Measurements from ENCODE around the gene SLC16A2.

Gene SLC16A2

DNA sequence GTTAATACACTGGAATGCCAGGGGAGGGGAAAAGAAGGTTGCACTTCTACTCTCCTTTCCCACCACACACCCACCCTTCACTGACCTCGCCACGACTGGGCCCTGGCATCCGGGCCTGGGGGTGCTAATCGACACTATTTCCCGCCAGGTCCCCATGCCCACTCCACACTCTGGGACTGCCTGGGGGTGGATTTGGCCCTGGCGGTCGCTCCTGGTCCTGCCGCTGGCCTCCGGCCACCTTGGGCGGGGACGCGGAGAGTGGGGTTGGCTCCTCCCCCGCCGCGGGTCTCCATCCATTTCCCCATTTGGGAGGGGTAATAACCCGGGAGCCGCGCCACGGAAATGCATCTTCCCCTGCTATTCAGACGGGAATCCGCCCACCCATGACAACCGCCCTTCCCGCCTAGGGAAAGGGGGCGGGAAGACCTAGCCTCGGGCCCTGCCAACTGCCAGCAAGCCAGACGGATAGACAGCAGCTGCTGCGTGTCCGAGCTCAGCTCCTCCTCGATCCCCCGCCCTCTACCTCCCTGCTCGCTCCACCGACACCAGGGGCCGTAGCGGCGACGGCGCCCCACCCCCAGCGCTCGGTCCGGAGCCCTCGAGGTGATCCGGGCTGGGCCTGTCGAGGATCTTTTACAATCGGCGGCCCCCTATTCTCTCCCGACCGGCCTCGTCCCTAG is 115.0 kb downstream of the SLC16A2 start:
- peak overlapping the region; percentile 79 for H3K9ac ChIP-seq (ENCODE audit: low read depth, low read length, poor library complexity, severe bottlenecking)
- peaks cover 5% of the 10 kb centered on the region for H3K4me1 ChIP-seq (ENCODE audit: insufficient read depth, low read length, poor library complexity, severe bottlenecking)
- TF ChIP-seq, protein P1, sequence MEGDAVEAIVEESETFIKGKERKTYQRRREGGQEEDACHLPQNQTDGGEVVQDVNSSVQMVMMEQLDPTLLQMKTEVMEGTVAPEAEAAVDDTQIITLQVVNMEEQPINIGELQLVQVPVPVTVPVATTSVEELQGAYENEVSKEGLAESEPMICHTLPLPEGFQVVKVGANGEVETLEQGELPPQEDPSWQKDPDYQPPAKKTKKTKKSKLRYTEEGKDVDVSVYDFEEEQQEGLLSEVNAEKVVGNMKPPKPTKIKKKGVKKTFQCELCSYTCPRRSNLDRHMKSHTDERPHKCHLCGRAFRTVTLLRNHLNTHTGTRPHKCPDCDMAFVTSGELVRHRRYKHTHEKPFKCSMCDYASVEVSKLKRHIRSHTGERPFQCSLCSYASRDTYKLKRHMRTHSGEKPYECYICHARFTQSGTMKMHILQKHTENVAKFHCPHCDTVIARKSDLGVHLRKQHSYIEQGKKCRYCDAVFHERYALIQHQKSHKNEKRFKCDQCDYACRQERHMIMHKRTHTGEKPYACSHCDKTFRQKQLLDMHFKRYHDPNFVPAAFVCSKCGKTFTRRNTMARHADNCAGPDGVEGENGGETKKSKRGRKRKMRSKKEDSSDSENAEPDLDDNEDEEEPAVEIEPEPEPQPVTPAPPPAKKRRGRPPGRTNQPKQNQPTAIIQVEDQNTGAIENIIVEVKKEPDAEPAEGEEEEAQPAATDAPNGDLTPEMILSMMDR (conservative IDR thresholded peaks at IDR 0.05; ENCODE audit: low read length): no peak
- TF ChIP-seq EZH2phosphoT487 (IDR thresholded peaks at IDR 0.05; ENCODE audit: borderline replicate concordance): no peak
- H3K4me3 ChIP-seq (ENCODE audit: low read length, poor library complexity, severe bottlenecking): peak overlapping the region; percentile 84
- H3K9me2 ChIP-seq (replicated peaks; ENCODE audit: low read depth, low read length): no peaks in the 10 kb centered on the region
- no peaks in the 10 kb centered on the region for H3K36me3 ChIP-seq (ENCODE audit: insufficient read depth, low read length)
- H2AFZ ChIP-seq (ENCODE audit: low read length): peak overlapping the region; percentile 79
- no peaks in the 10 kb centered on the region for H3K27me3 ChIP-seq (ENCODE audit: insufficient read depth, low read length, poor library complexity, severe bottlenecking)
- H3F3A ChIP-seq (ENCODE audit: low read depth): no peaks in the 10 kb centered on the region
- no peaks in the 10 kb centered on the region for H3K79me2 ChIP-seq (ENCODE audit: insufficient read depth, low read length)
- peak overlapping the region; percentile 71 for H3K4me2 ChIP-seq (ENCODE audit: low read depth, low read length, poor library complexity, severe bottlenecking)
- H3K9me3 ChIP-seq (ENCODE audit: insufficient read depth, low read depth, low read length): no peaks in the 10 kb centered on the region
- H4K20me1 ChIP-seq (ENCODE audit: insufficient read depth, low read length, poor library complexity, severe bottlenecking): no peaks in the 10 kb centered on the region

DNA sequence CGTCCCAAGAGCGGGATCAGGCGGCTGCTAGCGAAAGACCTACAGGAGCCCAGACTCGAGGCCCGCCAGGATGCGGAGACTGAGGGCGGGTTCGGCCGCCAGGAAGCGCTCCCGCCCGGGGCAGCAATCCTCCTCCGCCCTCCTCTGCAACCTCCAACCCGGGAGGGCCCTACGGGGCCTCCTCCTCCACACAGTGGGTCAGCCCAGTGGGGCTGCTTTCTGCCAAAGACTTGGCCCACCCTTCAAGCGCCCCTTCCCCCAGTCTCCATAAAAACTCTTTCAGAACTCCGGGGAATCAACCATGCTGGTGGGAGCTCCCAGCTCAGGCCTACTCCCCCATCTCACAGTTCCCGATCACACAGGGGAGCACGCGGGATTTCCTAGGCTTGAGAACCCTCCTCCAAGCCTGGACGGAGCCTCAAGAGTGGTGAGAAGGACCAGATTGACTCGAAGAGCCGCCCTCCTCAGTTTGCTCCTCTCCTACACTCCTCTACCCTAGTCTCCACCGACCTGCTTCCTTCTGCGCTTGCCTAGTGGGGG is 115.6 kb downstream of the SLC16A2 start:
- no peaks in the 10 kb centered on the region for H3F3A ChIP-seq (ENCODE audit: low read depth)
- peak overlapping the region; percentile 79 for H3K9ac ChIP-seq (ENCODE audit: low read depth, low read length, poor library complexity, severe bottlenecking)
- H3K4me1 ChIP-seq (ENCODE audit: insufficient read depth, low read length, poor library complexity, severe bottlenecking): peaks cover 5% of the 10 kb centered on the region
- peak overlapping the region; percentile 79 for H2AFZ ChIP-seq (ENCODE audit: low read length)
- no peaks in the 10 kb centered on the region for H3K79me2 ChIP-seq (ENCODE audit: insufficient read depth, low read length)
- TF ChIP-seq EZH2phosphoT487 (IDR thresholded peaks at IDR 0.05; ENCODE audit: borderline replicate concordance): no peak
- TF ChIP-seq, protein P1 (conservative IDR thresholded peaks at IDR 0.05; ENCODE audit: low read length): no peak
- no peaks in the 10 kb centered on the region for H3K36me3 ChIP-seq (ENCODE audit: insufficient read depth, low read length)
- no peaks in the 10 kb centered on the region for H3K27me3 ChIP-seq (ENCODE audit: insufficient read depth, low read length, poor library complexity, severe bottlenecking)
- H4K20me1 ChIP-seq (ENCODE audit: insufficient read depth, low read length, poor library complexity, severe bottlenecking): no peaks in the 10 kb centered on the region
- H3K9me3 ChIP-seq (ENCODE audit: insufficient read depth, low read depth, low read length): no peaks in the 10 kb centered on the region
- peak overlapping the region; percentile 84 for H3K4me3 ChIP-seq (ENCODE audit: low read length, poor library complexity, severe bottlenecking)
- no peaks in the 10 kb centered on the region for H3K9me2 ChIP-seq (replicated peaks; ENCODE audit: low read depth, low read length)
- H3K4me2 ChIP-seq (ENCODE audit: low read depth, low read length, poor library complexity, severe bottlenecking): peak overlapping the region; percentile 71

DNA sequence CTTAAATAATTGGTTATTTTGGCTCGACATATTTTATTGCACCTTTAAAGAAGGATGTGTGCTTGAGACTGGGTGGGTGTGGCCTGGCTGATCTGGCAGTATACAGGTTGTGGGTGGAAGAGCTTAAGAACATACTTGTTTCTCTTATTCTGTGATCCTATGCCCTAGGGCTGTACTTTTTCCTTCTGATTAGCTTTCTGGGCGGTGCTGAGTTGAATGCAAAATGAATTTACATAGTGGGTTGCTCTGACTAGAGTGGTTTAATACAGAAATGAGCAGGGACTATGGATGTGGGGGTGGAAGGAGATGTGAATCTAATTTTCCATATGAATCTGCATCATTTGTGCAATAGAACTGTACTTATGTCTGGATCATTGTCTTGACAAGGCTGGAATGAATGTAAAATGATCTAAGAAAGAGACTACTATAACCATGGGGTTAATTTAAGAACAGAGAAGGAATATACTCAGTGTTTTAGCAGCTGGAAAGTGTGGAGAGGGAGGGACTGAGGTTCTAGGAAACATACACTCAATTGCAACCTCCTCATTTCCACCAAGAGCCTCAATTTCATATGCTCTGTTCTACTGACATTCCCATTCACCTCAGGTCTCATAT is 119.4 kb downstream of the SLC16A2 start:
- H2AFZ ChIP-seq (ENCODE audit: low read length): no peak overlapping the region
- H4K20me1 ChIP-seq (ENCODE audit: insufficient read depth, low read length, poor library complexity, severe bottlenecking): no peaks in the 10 kb centered on the region
- no peaks in the 10 kb centered on the region for H3F3A ChIP-seq (ENCODE audit: low read depth)
- no peaks in the 10 kb centered on the region for H3K9me3 ChIP-seq (ENCODE audit: insufficient read depth, low read depth, low read length)
- no peak for TF ChIP-seq EZH2phosphoT487 (IDR thresholded peaks at IDR 0.05; ENCODE audit: borderline replicate concordance)
- TF ChIP-seq, protein P1 (conservative IDR thresholded peaks at IDR 0.05; ENCODE audit: low read length): no peak
- H3K27me3 ChIP-seq (ENCODE audit: insufficient read depth, low read length, poor library complexity, severe bottlenecking): no peaks in the 10 kb centered on the region
- H3K4me1 ChIP-seq (ENCODE audit: insufficient read depth, low read length, poor library complexity, severe bottlenecking): no peaks in the 10 kb centered on the region
- H3K36me3 ChIP-seq (ENCODE audit: insufficient read depth, low read length): no peaks in the 10 kb centered on the region
- H3K9me2 ChIP-seq (replicated peaks; ENCODE audit: low read depth, low read length): no peaks in the 10 kb centered on the region
- H3K4me3 ChIP-seq (ENCODE audit: low read length, poor library complexity, severe bottlenecking): no peak overlapping the region
- no peak overlapping the region for H3K4me2 ChIP-seq (ENCODE audit: low read depth, low read length, poor library complexity, severe bottlenecking)
- no peak overlapping the region for H3K9ac ChIP-seq (ENCODE audit: low read depth, low read length, poor library complexity, severe bottlenecking)
- H3K79me2 ChIP-seq (ENCODE audit: insufficient read depth, low read length): no peaks in the 10 kb centered on the region

Measured in Loucy (cell line).